ENCODE measurements around the gene GP2.

GP2 gene

DNA sequence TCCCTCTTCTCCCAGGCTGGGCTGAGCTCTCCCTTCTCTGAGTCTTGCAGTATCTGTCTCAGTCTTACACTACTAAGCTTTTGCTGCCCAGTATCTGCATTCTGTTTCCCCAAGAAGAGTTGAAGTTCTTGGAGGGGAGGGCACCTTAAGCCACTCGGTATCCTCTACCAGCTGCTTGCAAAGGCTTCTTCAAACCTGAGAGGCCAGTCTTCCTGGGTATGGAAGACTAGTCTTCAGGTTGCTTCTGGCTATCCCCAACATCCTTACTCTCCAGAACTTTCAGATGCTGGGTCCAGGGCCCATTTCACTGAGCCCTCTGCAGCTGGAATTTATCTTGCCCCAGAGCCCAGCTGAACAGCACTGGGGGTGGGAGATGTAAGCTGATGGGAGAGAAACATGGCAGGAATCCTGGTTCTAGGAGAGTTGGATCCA is 20.1 kb downstream of the GP2 start:
- FAIRE-seq, result no peak
- no peak for DNase-seq (ENCODE audit: low spot score)

DNA sequence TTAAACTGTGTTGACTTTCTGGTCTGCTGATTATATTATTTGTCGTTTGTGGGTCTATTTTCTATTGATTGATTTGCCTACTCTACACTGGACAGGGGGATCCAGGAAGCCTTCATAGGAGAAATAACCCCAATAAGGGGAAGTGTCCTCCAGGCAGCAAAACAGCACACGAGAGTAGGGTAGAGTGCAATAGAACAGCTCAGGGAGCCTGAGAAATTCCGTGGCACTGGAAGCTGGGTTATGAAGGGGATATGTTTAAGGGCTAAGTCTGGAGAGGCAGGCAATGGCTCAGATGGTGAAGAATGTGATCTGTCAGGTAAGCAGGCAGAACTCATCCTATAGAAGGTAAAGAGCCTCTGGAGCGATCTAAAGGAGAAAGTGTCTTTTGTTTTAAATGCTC is 20.9 kb downstream of the GP2 start:
- no peak for DNase-seq (ENCODE audit: low spot score)
- no peak for FAIRE-seq

DNA sequence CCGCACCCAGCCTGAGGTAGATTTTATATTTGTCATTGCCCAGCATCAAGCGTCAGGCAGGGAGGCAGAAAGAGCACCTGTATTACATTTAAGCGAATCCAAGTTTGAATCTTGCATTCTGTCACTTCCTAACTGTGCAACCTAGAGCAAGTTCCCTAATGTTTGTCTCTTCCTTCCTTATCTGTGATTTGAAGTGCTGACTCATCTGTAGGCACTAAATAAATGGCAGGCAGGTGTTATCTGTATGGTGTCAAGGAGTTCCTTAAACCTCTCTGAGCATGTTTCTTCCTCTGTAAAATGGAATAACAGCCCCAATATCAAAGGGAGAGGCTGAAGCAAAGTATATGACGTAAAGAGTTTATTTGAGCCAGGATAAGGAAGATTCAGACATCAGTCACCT is 24.3 kb downstream of the GP2 start:
- DNase-seq (ENCODE audit: low spot score) (no peak), FAIRE-seq (no peak)

DNA sequence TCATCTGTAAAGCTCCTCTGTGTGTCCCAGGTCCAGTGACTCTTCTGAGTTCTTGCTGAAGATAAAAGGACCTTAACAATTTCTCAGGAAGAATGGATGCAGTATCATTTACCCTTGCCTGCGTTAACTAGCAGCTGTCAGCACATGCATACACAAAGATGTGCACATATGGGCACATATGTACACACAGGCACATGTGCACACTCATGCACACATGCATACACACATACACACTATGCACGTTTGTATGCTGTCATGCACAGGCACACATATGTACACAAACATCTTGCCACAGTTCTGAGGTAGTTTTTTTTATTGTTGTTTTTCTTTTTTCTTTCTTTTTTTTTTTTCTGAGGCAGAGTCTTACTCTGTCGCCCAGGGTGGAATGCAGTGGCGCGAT is 24.9 kb downstream of the GP2 start:
- DNase-seq (ENCODE audit: low spot score) (no peak), FAIRE-seq (no peak)

DNA sequence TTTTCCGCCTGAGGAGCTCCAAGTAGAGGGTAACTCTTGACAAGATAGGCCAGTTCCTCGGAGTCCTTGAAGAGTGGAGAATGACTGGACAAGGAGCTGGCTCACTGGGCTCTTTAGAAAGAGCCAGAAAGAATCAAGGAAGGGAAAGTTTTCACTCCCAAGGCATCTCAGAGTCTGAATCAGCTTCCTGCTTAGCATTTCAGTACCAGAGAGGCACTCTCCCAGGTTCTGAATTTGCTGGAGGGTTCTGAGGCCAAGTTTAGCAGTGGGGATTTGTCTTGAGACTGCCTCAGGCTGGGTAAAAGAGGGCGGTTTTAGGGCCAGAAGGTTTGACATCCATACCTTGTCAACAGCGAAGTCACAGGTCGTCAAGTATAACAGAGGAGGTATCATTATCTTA is 25.5 kb downstream of the GP2 start:
- DNase-seq (ENCODE audit: low spot score) (no peak), FAIRE-seq (no peak)

DNA sequence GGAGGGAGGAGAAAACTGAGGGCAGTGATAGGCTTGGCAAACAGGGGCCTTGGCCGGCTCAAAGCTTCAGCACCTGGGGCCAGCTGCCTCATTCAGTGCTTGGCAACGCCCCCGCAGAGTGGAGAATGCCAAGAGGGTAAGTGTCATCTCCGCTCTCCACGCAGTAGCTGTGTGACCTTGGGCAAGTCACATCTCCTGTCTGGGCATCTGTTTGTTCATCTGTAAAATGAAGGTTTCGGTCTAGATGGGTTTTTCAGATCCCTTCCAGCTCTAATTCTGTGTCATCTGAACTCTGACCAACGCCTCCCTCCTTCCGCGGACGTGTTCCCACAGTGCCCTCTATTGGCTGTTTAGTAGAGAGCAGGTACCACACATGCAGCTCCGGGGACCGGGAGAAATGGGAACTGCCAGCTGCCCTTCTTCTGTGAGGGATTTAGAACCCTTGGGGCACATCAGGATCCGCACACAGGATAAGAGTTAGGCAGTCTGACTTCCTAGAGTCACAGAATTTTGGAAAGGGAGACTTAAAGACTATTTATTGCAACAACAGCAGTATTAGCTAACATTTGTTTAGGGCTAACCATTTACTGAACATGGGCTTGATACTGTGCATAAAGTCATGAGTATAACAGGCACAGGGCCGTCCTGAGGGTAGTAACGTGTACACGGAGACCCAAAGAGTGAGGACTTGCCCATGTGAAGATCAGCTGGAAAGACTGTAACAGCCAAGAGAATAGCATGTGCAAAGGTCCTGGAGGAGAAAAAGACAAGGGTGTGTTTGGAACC is 26.8 kb downstream of the GP2 start:
- DNase-seq (ENCODE audit: low spot score) (peak; percentile 70), FAIRE-seq (no peak)

DNA sequence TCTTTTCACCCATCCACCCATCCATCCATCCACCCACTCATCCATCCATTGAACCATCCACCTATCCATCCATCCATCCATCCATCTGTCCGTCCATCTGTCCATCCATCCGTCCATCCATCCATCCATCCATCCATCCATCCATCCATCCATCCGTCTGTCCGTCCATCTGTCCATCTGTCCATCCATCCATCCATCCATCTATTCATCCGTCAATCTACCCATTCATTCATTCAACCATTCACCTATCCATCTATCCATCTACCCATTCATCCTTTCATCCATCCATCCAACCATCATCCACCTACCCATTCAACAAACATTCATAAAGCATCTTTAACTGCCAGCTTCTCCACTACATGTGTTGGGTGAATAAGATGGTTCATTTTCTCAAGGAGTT is 28.9 kb downstream of the GP2 start:
- FAIRE-seq (no peak), DNase-seq (ENCODE audit: low spot score) (no peak)

DNA sequence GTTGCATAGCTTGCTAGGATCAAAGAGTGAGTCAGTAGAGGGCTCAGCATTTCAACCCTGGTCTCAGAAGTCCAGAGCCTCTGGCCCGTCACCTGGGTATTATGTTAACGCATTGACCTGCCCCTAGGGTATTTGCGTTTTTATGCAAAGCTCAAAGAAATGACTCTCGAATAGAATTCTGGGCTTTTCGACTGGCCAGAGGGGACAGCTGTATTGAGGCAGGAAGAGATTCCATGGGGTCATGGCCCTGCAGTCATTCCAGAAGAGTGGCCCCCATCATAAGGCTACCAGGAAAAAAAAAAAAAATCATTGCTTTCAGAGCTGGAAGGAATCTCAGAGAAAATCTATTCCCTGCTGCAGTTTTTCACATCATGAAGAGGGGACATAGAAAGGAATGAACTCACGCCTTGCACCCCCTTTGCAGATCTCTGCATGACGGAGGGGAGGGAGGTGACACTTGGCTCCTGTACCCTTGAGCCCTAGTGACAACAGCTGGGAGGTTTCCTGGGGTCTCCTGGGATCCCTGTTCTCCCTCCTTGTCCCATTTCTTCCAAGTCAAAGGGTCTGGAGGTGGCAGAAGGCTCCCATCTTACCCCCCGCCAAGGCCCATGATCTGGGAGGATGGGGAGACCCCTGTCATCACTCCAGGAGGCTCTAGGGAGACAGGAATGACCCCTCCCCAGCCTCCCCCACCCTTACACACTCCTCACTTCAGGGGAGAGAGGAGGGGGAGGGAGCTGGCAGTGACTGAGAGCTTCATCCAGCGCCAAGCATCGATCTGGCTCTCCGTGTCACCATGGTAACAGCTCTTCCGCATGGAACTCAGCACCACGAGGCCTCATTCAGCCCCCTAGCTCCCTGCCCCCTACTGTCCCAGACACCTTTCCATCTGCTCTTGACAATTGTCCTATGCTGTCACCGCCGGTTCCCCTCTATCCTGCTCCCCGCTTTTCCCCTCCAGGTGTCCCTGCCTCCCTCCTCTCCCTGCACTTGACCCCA is 35.8 kb downstream of the GP2 start:
- FAIRE-seq, result no peak
- no peak for DNase-seq (ENCODE audit: low spot score)

DNA sequence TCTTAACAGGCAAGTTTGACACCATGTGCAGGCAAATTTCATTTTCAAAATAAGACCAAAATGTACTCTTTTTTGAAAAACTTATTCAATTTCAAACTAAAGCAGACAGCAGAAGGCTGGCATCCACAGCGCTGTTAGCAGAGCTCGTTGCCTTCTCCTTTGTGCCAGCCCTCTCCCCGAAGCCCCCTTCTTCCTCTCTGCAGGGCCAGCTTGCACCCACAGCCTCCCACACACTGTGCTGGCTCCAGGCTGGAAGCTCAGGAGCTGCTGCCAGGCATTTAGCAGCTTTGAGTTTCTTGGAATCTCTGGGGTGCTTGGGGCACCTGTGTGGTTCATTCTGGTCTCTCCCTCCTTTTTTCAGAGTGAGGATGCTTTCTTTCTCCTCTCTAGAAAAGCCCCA is 37.7 kb downstream of the GP2 start:
- no peak for DNase-seq (ENCODE audit: low spot score)
- FAIRE-seq, result no peak

DNA sequence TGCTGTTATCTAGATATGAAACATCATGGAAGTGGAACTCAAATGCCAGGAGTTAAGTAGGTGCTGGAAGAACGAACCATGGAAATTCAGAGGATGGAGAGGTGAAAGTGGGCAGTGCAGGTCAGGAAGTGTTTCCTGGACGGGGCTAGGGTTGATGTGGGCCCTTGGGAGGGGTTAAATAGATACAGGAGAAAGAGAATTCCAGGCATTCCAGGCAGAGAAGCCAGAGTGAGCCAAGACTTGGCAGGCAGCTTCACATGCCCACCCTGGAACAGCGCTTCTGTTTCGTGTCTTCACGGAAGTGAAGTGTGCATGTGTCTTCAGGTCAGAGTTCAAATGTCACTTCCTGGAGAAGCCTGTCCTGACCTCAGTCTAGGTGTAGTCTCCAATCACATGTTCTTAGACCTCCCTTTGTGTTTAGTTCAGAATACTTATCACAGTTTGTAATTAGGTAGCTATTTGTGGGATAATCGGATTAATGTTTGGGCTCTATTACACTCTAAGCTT is 41.3 kb downstream of the GP2 start:
- FAIRE-seq, result no peak
- no peak for DNase-seq (ENCODE audit: low spot score)

DNA sequence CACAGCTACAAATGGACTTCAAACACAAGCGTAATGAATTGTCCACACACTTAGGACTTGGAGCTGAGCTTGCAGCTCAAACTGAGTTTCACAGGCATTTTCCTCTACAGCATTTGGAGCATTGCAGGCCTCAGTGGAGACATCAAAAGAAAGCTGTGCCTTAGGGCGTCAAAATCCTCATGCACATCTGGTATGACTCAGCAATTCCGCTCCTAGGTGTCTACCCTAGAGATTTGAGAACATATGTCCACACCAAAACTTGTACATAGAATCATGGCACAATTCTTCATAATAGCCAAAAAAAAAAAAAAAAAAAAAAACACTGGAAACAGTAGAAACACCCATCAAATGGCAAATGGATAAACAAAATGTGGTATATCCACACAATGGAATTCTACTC is 47.1 kb downstream of the GP2 start:
- DNase-seq (ENCODE audit: low spot score), result no peak
- FAIRE-seq, result no peak

DNA sequence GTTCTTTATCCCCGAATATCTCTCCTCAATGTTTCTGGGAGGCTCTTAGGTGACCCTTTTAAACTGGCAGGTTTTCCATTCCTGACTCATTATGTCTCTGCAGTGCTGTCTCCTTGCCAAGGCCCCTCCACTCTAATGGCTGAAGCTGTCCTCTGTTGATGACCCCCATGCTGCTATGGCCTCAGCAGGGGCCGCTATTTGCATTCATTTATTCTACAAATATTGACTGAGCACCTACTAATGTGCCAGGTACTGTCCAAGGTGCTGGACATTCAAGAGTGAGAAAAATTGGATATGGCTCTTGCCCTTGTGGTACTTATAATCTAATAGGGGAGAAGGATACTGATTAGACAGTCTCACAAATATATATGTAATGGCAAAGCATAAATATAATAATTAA is 55.4 kb downstream of the GP2 start:
- no peak for FAIRE-seq
- no peak for DNase-seq (ENCODE audit: low spot score)

DNA sequence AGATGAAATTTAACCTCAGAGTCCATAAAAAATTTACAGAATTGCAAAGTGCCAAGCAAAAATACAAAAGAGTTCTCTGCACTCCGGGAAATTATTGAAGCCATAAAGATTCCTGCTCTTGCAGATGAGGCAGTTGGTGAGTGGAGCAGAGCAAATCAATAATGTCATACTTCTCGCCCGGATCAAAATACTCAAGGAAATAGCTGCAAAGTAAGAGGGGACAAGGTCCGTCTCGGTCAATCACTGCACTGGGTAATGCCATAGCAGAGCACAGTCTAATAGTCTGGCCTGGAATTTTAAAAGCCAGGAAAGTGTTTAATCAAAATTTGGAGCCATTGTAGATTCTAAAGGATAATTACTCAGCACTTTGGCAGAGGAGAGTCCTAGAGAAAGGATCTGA is 58.9 kb downstream of the GP2 start:
- no peak for DNase-seq (ENCODE audit: low spot score)

DNA sequence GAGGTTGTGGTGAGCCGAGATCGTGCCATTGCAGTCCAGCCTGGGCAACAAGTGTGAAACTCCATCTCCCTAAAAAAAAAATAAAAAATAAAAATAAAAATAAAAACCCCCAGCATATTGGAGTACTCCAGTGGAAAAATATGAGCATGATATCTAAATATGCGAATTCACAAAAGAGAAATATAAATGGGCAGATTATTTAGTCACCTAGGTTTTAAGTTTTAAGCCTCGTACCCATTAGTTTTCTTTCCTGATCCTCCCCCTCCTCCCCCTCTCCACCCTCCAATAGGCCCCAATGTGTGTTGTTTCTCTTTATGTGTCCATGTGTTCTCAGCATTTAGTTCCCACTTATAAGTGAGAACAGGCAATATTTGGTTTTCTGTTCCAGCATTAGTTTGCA is 62.3 kb downstream of the GP2 start:
- DNase-seq (ENCODE audit: low spot score) (no peak), FAIRE-seq (no peak)

More for the DNA sequence above, 58.9 kb downstream of the GP2 start:
- FAIRE-seq, result no peak

DNA sequence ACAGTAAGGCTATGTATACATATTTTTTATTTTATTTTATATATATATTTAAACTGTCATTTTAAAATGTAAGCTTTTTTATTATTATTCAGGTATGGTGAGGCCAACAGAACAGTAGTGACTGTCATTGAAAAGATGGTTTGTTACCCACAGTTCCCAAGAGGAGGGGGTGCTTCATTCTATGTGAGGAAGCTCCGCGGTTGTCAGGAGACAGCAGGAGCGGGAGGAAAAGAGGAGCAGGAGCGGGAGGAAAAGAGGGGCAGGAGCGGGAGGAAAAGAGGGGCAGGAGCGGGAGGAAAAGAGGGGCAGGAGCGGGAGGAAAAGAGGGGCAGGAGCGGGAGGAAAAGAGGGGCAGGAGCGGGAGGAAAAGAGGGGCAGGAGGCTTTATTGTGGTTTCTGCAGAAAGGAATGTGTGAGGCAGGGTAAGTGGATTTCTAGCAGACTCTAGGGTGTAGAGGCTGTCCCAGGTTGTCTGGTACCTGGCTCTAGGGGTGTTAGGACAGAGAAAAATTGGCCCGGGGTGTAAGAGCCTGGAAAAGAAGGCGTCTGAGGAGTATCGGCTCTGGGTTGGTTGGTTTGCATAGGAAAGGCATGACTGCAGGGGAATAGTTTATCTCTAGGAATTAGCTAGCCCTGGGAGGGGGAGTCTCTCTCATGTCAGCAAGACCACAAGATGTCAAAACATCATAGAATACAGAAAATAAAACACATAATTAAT is 64.0 kb downstream of the GP2 start:
- no peak for DNase-seq (ENCODE audit: low spot score)
- no peak for FAIRE-seq

DNA sequence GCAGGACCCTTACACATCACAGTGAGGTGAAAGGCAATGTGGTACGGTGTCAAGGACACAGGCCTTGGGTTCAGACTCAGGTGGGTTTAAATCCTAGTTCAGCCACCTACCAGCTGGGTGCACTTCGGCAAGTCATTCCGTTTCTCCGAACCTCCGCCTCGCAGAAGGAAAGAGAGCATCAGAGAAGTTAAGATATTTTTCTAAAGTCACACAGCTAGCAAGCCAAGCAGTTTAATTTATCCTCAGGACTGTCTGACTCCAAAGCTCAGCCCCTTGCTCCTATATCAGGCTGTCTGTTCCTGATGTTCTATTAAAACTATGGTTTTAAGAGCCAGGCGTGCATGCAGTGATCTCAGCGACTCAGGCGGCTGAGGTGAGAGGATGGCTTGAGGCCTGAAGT is 65.1 kb downstream of the GP2 start:
- DNase-seq (ENCODE audit: low spot score) (no peak), FAIRE-seq (no peak)

DNA sequence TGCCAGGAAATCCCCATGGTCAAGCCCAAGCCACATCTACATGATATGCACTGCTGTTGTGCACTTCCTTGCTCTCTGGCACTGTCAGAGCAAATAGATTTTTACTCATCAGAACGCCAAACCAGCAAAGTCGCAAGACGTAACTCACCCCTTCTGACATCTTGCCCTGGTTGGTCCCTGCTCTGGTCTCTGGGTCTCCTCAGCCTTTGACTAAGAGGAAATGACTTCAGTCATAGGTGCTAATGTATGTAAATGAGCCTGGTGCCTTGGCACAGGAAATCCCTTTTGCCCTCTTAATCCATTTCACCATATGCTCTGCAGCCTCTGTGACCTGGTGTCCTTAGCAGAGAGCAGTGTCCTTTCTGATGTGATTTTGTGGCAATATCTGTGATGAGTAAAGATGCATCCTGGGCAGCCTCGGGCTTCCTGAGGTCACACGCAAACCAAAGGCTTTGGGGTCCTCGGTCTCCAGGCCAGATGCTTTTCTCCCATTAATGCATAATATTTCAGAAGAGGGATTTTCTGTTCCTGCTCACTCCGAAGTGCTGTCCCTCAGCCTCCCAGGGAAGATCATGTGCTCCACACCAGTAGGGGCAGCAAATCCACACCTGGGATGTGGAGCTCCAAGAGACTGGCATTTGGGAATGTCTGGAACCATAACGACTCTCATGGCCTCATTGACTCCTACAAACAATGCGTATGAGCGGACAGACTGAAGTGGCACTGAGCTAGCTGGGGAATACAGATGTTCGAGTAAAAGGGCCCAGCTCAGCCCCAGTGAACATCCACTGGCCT is 66.9 kb downstream of the GP2 start:
- DNase-seq (ENCODE audit: low spot score) (no peak), FAIRE-seq (no peak)

Measured in urothelium cell line (cell line).